GM21515 (cell line): ENCODE measurements around the gene IL13.
"Not testable (repeated sequence)": the region's sequence is repeated elsewhere in the genome, so short reads cannot be mapped to it uniquely, and the experiment has no call there.

ENCODE experiments used
- ATAC-seq: cut with Tn5 transposase; IDR thresholded peaks from one replicate; pipeline ENCODE4 v1.9.1; 2021; ENCODE audit not compliant: unreplicated experiment

The IL13 gene

DNA sequence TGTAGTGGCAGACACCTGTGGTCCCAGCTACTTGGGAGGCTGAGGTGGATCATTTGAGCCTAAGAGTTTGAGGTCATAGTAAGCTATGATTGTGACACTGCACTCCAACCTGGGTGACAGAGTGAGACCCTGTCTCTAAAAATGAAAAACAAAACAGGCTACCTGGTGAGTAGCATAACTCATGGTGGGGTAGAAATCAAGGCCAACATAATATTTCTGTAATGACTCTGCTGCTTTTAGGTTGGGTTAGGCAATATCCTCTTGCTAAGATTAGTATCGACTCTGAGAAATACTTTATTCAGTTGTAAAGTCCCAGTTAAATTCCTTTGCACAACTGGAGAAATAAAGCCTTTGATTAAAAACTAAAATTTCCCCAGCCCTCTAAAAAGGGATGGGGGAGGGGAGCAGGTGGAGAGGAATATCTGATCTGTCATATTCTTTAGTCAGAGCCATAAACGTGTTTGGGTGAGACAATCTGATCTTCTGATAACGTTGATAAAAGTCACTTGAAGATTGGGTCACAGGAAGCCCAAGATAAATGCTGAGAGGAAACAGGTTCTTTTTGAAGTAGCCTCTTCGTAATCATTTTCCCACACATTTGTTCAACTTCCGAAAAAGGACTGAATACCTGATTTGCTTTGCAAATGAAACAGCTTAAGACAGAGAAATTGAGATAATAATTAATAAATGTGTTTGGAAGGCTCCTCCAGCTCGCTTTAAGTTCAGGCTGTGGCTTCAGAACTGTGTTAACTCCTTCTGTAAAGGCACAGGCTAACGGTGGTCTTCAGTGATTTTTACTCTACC, 30.8 kb downstream of the IL13 start:
- ATAC-seq, result no peak

DNA sequence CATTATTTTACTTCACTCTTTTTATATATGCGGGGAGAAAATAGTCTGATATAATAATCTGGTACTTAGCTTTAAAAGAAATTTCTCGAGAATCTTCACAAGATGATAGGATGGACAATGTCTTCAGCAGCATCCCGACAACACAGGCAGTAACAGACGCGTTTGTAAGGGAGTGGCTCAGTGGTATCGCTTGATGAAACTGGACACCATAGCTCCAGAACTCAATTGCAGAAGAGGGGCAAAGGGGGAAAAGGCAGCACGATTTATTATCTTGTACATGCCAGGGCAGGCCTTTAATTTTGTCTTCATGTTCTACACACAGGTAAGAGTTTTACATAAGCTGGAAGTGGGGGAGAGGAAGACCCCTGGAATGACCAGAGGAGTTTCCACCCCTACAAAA, 31.5 kb downstream of the IL13 start:
- no peak for ATAC-seq

GRCh38 chr5:132690156-132690555, 32.2 kb downstream of the IL13 start:
- ATAC-seq, result no peak

DNA sequence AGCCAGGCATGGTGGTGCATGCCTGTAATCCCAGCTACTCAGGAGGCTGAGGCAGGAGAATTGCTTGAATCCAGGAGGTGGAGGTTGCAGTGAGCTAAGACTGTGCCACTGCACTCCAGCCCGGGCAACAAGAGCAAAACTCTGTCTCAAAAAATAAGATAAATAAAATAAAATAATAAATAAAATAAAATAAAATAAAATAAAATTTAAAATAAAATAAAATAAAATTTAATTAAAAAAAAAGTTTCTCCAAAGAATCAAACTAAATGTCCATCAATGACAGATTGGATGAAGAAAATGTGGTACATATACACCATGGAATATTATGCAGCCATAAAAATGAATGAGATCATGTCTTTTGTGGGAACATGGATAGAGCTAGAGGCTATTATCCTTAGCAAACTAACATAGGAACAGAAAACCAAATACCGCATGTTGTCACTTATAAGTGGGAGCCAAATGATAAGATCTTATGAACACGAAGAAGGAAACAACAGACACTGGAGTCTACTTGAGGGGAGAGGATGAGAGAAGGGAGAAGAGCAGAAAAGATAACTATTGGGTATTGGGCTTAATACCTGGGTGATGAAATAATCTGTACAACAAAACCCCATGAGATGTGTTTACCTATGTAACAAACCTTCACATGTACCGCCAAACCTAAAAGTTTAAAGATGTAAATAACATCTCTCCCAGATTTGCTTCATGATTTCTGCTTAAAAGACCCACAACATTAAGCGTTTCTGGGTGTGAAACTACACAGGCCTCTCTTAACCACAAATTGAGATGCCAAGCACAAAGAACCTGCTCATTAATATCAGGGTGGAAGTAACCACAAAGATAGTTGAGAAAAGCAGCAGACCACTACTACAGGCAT, 34.0 kb downstream of the IL13 start:
- not testable (repeated sequence) for ATAC-seq

DNA sequence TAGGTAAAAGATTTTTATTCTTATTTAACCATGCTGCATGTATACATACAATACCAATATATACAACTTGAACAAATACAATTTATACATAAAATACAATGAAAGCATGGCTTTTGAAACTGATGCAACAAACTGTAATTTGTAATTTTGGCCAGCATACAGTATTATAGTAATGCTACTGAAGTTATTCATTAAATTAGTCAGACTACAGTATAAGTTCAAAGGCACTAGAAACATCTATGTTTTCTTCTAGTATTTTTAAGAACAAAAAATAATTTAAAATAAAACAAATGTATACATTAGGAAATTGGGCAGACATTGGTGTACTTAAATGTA, 34.6 kb downstream of the IL13 start:
- ATAC-seq, result no peak

DNA sequence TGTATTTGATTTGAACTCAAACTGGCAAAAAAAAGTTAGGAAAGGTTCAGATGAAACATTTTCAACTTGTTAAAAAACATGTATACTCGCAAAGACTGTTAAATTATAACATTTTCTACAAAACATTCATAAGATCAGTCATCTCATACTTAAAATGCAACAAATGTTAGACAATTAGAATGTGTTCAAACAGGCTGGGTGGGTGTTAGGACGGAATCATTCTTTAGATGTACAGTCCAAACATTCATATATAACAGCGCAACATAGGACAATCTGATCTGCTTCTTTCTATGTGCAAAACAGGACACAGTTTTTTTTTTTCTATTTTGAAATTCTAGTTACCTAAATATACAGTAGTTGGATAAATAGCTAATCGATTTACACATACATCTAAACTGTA, 38.0 kb downstream of the IL13 start:
- no peak for ATAC-seq

GRCh38 chr5:132704875-132705274, 46.9 kb downstream of the IL13 start:
- no peak for ATAC-seq

GRCh38 chr5:132708645-132709044, 50.7 kb downstream of the IL13 start:
- ATAC-seq, result no peak
